Umbilical cord (tissue), 2 donors: ENCODE measurements around the gene ZNF81. TPM values are rescaled to one million over a fixed set of nuclear protein-coding genes. Genes with fewer than 3 reads are reported as not detected.
"Not testable (repeated sequence)": the region's sequence is repeated elsewhere in the genome, so short reads cannot be mapped to it uniquely, and the experiment has no call there.

Source experiments
- DNase-seq: peaks from one replicate; pipeline ENCODE4 v3.0.0-alpha.2; 2015; ENCODE audit warnings: low spot score
- total RNA-seq: library from RNA; depleted of rRNA; stranded (reverse); fragments of >200 nt; gene quantifications from one replicate; pipeline ENCODE4 v1.2.3, GENCODE V29; 2014; ENCODE audit warnings: low replicate concordance; ENCODE audit not compliant: insufficient read depth

The ZNF81 gene
- total RNA-seq, 1 donor from 2014 or later = 7.5 TPM

- DNase-seq = peak; percentile 52
These were observed 99.7 kb downstream of the ZNF81 start for GRCh38 chrX:47936224-47936939.

- DNase-seq = no peak
These were observed 100.2 kb downstream of the ZNF81 start for GRCh38 chrX:47936940-47937317.

GRCh38 chrX:47940448-47940847 lies 103.7 kb downstream of the ZNF81 start:
- DNase-seq = no peak

GRCh38 chrX:47941423-47941822 lies 104.7 kb downstream of the ZNF81 start:
- no peak for DNase-seq

- DNase-seq = not testable (repeated sequence)
These were observed 118.6 kb downstream of the ZNF81 start for GRCh38 chrX:47955295-47955694.

- no peak for DNase-seq
These were observed 119.3 kb downstream of the ZNF81 start for GRCh38 chrX:47956016-47956415.

GRCh38 chrX:47958206-47958605 lies 121.5 kb downstream of the ZNF81 start:
- not testable (repeated sequence) for DNase-seq

- DNase-seq = no peak
These were observed 122.2 kb downstream of the ZNF81 start for GRCh38 chrX:47958761-47959342.

- DNase-seq = no peak
These were observed 123.7 kb downstream of the ZNF81 start for GRCh38 chrX:47960406-47960805.

GRCh38 chrX:47961830-47962229 lies 125.1 kb downstream of the ZNF81 start:
- not testable (repeated sequence) for DNase-seq

- DNase-seq = not testable (repeated sequence)
These were observed 128.8 kb downstream of the ZNF81 start for GRCh38 chrX:47965526-47965925.

Other genes starting within 250 kb of the ZNF81 start
- not detected for gene SYN1, start 217.0 kb upstream of the ZNF81 start, total RNA-seq
- 0.96 TPM for gene CFP, start 207.0 kb upstream of the ZNF81 start, total RNA-seq
- 4.6 TPM for gene ELK1, start 186.3 kb upstream of the ZNF81 start, total RNA-seq
- 143 TPM for gene UXT, start 177.7 kb upstream of the ZNF81 start, total RNA-seq
- gene ZNF182, start 167.1 kb downstream of the ZNF81 start, total RNA-seq = 5.1 TPM
- not detected for gene SPACA5, start 170.1 kb downstream of the ZNF81 start, total RNA-seq
- gene ZNF630, start 234.7 kb downstream of the ZNF81 start, total RNA-seq = 5.1 TPM